GM21526 (cell line): ENCODE results near the gene MYCBPAP.

Source experiments
- ATAC-seq: cut with Tn5 transposase; IDR thresholded peaks from one replicate; pipeline ENCODE4 v1.9.1; 2021; ENCODE audit warnings: moderate library complexity; ENCODE audit not compliant: unreplicated experiment, low FRiP score

MYCBPAP gene

DNA sequence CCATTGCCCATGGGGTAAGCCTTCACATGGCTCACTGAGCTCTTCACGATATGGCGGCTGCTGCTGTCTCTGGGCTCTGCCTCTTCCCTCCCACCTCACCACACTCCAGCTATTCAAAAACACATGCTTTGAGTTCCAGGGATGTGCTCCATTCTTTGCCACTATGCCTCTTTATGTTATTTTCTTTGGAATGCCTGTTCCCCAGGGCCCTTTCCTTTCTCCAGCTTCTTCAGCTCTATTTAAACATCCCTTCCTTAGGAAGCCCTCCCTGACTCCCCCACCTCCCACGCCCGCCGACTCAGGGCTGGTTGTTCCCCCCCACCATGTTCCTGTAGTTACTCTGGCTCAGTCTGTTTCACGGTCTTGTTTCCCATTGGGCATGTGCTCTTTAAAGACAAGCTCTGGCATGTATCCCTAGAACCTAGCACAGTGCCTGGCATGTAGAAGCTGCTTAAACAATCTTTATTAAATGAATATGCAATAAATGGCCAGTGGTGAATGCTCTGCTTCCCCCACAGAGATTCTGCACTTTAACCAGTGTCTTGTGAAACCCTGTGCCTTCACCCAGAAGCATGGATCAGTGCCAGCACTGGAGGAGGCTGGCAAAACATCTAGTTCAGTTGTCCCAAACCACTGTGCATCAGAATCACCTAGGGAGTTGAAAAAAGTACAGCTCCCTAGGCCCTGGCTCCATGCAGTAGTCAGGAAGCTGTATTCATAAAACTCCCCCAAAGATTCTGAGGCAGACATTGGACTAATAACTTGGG lies 6.9 kb downstream of the MYCBPAP start:
- ATAC-seq: no peak

DNA sequence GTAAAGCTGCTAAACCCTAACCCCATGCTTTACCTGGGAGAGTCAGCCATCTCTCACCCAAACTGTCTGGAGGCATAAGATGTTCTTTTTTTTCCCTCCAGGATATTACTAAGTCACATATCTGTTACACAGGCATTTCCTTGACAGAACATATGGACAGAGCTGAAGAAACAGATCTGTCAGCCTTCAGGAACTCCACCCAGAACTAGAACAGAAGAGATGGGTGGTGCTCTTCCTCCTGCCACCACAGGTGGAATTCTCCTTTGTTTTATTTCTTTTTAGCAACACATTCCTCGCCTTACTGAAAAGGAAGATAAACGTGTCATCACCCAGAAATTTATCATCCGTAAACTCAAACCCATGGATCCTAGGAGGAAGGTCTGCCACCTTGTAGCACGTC lies 8.8 kb downstream of the MYCBPAP start:
- ATAC-seq: no peak

DNA sequence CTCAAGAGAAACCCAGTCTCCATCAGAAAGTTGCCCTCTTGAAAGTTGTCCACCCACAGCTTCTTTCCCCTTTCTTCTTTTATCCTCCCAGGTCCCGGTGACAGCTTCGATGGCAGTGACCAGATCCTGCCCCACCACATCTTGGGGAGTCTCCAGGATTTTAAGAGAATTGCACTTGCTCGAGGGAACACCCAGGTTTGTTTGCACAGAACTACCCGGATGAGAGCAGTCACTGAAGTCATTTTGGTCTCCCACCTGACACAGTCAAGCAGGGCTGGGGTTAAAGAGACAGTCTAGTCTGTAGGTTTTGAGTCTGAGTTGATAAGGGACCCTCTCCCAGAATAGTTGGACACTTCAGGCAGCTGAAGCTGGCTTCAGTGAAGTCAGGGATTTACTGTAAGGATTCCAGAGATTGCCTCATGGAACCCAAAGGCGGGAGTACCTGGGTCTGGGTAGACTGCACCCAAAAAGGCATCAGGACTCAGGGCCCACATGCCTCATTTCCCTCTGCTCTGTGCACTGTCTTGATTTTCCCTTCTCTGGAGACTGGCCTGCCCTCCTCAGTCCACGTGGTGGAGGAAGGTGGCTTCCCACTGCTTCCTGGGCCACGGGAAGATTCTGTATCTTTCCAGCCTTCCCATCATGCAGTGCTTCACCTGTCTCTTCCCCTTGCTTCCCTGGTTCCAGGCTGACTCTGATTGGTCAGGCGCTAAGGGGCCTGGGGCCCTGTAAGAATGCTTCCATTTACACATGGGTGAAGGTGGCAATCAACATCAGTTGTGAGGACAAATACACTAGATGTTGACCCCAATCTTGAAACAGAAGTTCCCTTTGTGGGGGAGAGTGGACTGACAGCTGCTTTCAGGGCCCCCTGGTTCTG lies 9.5 kb downstream of the MYCBPAP start:
- no peak for ATAC-seq

DNA sequence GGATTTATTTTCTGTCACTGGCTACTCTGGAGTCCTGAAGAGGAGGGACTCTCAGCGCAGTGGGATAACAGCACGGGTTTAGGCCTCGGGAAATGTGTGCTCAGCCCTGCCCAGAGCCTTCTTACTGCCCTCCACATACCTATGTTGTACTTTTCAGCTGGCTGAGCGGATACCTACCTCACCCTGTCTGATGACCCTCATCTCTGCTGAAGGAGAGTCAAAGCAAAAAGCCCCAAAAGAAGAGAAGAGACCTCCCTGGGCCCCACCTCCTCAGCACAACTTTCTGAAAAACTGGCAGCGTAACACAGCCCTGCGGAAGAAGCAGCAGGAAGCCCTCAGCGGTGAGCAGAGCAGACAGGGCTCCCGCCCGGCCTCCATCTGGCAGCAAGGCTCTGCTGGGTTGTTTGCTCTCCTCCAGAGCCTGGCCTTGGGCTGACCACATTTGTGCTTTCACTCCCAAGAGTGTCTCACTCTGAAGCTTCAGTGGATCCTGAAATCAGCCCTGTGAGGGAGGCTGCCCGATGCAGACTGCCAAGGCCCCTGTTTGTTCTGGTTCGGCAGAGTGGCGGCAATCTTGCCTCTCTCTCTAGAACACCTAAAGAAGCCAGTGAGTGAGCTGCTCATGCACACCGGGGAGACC lies 10.3 kb downstream of the MYCBPAP start:
- no peak for ATAC-seq

GRCh38 chr17:50519141-50519834 lies 11.0 kb downstream of the MYCBPAP start:
- no peak for ATAC-seq

GRCh38 chr17:50520483-50520882 lies 12.2 kb downstream of the MYCBPAP start:
- ATAC-seq: no peak

DNA sequence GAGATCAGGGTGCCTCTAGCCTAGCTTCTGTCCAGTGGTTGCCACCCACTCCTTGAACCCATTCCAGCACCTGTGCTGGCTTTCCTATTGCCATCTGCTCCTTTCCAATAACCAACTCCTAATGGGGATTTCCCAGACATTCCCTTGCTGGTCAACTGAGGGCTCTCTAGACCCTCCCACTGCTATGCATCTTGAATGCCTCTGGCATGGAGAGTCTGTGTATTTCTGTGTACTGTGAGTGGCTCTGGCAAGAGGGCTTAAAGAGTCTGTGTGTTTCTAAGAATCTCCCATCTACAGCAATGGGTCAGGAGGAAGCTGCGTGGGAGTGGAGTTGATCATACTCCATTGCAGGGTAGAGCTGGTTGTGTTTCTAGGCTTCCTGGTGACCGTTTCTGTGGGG lies 13.3 kb downstream of the MYCBPAP start:
- no peak for ATAC-seq

GRCh38 chr17:50522766-50523165 lies 14.5 kb downstream of the MYCBPAP start:
- no peak for ATAC-seq

DNA sequence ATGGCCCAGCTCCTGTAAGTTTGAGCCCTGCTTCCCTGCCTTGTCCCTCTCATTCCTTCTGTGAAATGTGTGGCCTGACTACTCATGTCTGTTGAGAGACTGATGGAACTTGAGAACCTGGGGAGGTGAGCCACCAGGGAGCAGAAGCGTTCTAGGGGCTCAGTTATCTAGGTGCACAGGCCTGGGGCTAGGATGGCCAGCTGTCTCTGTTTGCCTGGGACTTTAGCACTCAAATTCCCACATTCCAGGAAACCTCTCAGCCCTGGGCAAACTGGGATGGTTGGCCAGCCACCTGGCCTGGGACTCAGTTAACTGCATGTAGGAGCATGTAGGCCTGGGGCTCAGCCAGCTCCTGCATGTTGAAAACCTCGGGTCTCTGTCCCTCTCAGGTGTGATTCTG lies 15.0 kb downstream of the MYCBPAP start:
- no peak for ATAC-seq

DNA sequence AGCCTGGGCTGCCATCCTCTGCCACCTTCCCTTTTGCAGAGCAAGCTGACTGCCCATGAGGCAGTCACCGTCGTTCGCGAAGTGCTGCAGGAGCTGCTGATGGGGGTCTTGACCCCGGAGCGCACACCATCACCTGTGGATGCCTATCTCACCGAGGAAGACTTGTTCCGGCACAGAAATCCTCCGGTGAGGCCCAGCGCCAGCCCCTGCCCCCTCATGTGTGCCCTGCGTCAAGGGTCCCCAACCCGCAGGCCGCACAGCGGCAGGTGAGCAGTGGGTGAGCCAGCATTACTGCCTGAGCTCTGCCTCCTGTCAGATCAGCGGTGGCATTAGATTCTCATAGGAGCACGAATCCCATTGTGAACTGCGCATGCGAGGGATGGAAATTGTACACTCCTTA lies 16.6 kb downstream of the MYCBPAP start:
- no peak for ATAC-seq

DNA sequence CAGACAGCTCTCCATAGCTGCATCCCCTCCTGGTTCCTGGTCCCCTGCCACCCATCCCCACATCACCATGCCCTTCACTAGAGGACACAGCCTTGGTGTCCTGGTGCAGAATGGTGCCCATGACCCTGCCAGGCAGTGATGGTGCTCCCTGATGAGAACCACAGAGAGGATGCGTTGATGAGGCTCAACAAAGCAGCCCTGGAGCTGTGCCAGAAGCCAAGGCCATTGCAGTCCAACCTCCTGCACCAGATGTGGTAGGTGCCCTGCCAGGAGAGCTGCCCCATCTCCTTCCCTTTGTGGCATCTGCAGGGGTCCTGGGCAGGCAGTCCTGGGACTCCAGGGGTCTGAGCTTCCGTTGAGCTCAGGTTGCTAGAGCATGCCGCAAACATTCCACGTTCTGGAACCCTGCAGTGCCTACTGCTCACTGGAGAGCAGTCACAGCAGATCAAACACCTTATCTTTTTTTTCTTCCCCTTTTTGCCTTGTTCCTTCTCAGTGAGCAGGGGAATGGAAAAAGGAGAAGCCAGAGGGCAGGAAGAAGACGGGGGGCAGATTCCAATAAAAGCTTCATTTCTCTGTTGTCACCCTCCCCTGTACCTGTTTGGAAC lies 19.0 kb downstream of the MYCBPAP start:
- ATAC-seq: no peak

DNA sequence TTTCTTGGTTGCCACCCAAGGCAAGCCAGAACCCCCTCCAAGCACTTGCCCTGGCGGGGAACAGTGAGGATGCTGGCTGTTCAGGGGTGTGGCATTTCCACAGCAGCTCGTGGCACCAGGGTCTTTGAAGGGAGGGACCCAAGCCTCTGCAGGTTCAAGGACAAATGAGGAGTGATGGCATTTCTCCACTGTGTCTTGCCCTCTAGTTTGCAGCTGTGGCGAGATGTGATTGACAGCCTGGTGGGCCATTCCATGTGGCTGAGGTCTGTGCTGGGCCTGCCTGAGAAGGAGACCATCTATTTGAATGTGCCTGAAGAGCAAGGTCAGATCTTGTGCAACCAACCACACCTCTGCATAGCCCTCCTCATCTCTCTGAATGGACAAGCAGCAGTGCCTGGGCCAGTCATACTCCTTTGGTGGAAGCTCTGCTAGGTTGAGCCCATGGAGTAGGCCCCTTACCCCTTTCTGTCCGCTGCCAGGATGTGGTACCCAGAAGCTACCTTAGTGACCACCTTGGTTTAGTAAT lies 19.8 kb downstream of the MYCBPAP start:
- ATAC-seq: no peak

DNA sequence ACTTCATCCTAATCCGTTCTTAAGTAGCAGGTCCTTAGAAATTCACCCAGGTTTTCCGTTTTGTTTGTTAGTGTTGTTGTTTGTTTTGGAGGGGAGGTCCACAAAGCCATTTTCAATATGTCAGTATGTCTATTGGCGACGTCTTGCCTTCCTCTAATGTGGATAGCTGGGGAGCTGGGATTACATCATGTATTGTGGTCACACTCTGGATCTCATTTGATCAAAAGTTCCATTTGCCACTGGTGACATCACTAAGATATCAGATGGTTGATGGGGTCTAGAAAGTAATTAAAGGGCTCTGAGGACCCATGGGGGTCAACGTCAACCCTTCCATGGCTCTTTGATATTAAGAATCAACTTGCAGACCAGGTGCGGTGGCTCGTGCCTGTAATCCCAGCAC lies 21.6 kb downstream of the MYCBPAP start:
- no peak for ATAC-seq

DNA sequence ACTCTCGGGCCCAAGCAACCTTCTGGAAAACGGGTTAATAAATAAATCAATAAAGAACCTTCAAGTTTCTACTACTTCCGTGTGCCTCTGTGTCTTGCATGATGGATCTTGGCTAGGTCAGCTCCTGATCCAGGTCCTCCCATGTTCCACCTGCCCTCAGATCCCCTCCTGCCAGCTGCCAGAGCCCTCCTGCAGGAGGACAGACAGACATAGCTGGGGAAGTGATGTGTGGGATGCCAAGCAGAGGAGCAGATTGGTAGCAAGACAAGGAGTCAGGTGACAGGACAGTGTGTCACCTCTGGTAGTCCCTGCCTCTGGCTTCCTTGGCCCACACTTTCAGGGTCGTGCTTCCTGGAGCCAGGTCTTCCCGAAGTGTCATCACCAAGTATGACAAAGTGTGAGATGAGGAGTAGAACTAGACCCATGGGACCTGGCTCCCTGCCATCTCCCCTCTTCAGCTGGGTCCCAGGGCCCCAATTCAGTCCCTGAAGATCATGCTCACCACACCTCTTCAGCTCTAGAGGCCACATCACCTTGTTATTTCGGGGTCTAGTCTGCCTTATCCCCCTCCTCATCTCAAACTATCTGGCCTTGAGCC lies 23.3 kb downstream of the MYCBPAP start:
- ATAC-seq: no peak

GRCh38 chr17:50532452-50533024 lies 24.3 kb downstream of the MYCBPAP start, which contains the start of gene EPN3:
Gene EPN3 (plus strand): TSS chr17:50532735. CDS start chr17:50536557, 3,822 bp downstream.
- no peak for ATAC-seq

DNA sequence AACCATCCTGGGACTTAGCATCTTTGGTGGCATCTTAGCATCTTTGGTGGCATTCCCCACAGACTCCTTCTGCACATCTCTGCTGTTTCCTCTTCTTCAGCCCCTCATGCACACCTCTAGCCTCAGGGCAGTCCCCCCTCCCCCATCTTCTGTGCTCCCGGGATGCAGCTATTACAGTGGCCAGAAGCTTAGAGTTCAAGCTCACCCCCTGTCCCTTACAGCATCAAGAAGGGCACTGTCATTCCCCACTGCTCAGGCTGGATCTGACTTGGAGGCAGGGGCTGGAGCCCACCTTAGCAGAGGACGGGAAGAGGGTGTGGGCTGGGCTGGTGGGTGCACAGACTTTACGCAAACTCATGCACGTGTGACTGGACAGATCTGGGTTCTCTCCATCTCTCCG lies 24.9 kb downstream of the MYCBPAP start:
- no peak for ATAC-seq

DNA sequence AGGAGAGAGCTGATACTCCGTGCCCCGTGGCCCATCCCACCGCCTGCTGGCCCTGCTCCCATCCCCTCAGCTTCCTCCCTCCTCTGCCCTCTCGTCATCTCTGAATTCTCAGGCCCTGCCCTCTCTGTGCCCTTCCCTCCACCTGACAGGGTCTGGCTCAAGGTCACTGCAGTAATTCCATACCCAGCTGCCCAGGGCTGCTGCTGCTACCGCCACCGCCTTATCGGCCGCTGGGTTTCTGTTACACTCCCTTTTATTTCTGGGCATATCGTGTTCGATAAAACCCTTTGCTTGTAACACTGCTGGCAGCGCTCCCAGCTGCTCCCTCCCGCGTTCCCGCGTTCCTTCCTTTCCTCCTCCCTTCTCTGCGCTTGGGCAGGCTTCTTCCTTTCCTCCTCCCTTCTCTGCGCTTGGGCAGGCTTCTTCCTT lies 25.5 kb downstream of the MYCBPAP start:
- no peak for ATAC-seq

DNA sequence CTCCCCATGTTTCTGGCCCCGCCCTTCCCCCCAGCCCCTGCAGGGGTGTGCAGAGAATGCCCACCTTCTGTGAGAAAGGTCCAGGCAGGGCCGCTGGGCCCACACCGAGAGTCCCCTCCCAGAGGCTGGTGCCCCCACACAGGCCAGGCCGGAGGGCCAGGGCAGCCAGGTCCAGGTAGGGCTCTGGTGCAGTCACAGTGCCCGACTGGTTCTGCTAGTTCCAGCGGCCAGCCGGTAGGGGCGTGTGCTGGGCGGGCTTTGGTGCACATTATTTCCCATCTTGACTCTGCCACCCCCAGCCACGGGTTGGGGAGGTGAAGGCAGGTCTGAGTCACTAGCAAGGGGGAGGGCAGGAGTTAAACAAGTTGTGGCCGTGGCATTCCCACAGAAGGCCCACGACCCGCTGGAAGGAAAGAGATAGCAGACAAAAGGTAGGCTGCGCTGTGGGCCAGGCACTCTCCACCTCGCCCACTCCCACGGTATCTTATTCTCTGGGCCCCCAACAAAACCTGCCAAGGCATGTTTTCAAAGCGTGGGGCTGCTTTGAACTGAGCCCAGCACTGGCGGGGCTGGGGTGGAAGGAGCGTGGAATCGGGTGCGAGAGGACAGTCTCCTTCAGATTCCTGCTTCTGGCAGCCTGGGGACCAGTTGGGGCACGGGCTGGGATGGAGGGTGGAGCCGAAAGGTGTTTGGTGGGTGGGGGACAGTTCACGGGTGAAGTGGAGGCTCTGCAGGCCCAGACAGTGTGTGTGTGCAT lies 26.2 kb downstream of the MYCBPAP start:
- no peak for ATAC-seq

GRCh38 chr17:50534979-50535326 lies 26.7 kb downstream of the MYCBPAP start:
- no peak for ATAC-seq
